Measurements from ENCODE around the gene RYR2. TPM values are rescaled to one million over a fixed set of nuclear protein-coding genes. Genes with fewer than 3 reads are reported as not detected.

The RYR2 gene
- polyA plus RNA-seq (2014; cell fraction: cytosol; rRNA removed) = 1.4 and 3.1 TPM in 2 replicates
- polyA plus RNA-seq (2014; cell fraction: nucleus; rRNA removed) = 3.7 and 5.1 TPM in 2 replicates

GRCh38 chr1:237041795-237042525 lies at the start of gene RYR2:
Gene RYR2 (plus strand): TSS chr1:237042184. CDS start chr1:237042522, 338 bp downstream.
- DNase-seq (ENCODE audit: low spot score) = peak; percentile 52

- DNase-seq (ENCODE audit: low spot score) = no peak
These were observed 49.5 kb upstream of the RYR2 start for GRCh38 chr1:236992449-236992848.

- DNase-seq (ENCODE audit: low spot score) = no peak
These were observed 47.5 kb upstream of the RYR2 start for GRCh38 chr1:236994450-236994849.

- no peak for DNase-seq (ENCODE audit: low spot score)
These were observed 44.6 kb upstream of the RYR2 start for GRCh38 chr1:236997361-236997760.

- peak; percentile 35 for DNase-seq (ENCODE audit: low spot score)
These were observed 44.1 kb upstream of the RYR2 start for GRCh38 chr1:236997882-236998281.

- DNase-seq (ENCODE audit: low spot score) = peak; percentile 32
These were observed 43.4 kb upstream of the RYR2 start for GRCh38 chr1:236998546-236998945.

GRCh38 chr1:237000191-237000590 lies 41.8 kb upstream of the RYR2 start:
- no peak for DNase-seq (ENCODE audit: low spot score)

GRCh38 chr1:237003516-237003915 lies 38.5 kb upstream of the RYR2 start:
- no peak for DNase-seq (ENCODE audit: low spot score)

- no peak for DNase-seq (ENCODE audit: low spot score)
These were observed 37.9 kb upstream of the RYR2 start, which contains the start of gene MT1HL1 for GRCh38 chr1:237004116-237004515. Gene MT1HL1 (minus strand): TSS chr1:237004441. CDS start chr1:237004372, 69 bp downstream.

- no peak for DNase-seq (ENCODE audit: low spot score)
These were observed 36.3 kb upstream of the RYR2 start for GRCh38 chr1:237005674-237006073.

GRCh38 chr1:237007147-237007881 lies 34.7 kb upstream of the RYR2 start:
- no peak for DNase-seq (ENCODE audit: low spot score)

- no peak for DNase-seq (ENCODE audit: low spot score)
These were observed 32.4 kb upstream of the RYR2 start for GRCh38 chr1:237009611-237010010.

GRCh38 chr1:237011432-237011831 lies 30.6 kb upstream of the RYR2 start:
- no peak for DNase-seq (ENCODE audit: low spot score)

GRCh38 chr1:237012361-237012760 lies 29.6 kb upstream of the RYR2 start:
- no peak for DNase-seq (ENCODE audit: low spot score)

GRCh38 chr1:237012788-237013383 lies 29.1 kb upstream of the RYR2 start:
- DNase-seq (ENCODE audit: low spot score) = no peak

- no peak for DNase-seq (ENCODE audit: low spot score)
These were observed 28.4 kb upstream of the RYR2 start for GRCh38 chr1:237013608-237014007.

- no peak for DNase-seq (ENCODE audit: low spot score)
These were observed 25.4 kb upstream of the RYR2 start for GRCh38 chr1:237016626-237017025.

- DNase-seq (ENCODE audit: low spot score) = no peak
These were observed 23.1 kb upstream of the RYR2 start for GRCh38 chr1:237018896-237019295.

- DNase-seq (ENCODE audit: low spot score) = no peak
These were observed 16.5 kb upstream of the RYR2 start for GRCh38 chr1:237025358-237026074.

GRCh38 chr1:237029240-237029639 lies 12.7 kb upstream of the RYR2 start:
- no peak for DNase-seq (ENCODE audit: low spot score)

- DNase-seq (ENCODE audit: low spot score) = no peak
These were observed 12.0 kb upstream of the RYR2 start for GRCh38 chr1:237029850-237030535.
